GM12892 (cell line): ENCODE results near the gene FIBCD1.

Experiments used
- POLR2A ChIP-seq: IDR thresholded peaks from 2 replicates; pipeline ENCODE4 v1.6.1; 2011; ENCODE audit warnings: low read depth, low read length, control low read depth
- POLR2AphosphoS5 ChIP-seq: IDR thresholded peaks from 2 replicates; pipeline ENCODE4 v1.6.1; 2011; ENCODE audit warnings: low read depth, low read length, control low read depth

DNA sequence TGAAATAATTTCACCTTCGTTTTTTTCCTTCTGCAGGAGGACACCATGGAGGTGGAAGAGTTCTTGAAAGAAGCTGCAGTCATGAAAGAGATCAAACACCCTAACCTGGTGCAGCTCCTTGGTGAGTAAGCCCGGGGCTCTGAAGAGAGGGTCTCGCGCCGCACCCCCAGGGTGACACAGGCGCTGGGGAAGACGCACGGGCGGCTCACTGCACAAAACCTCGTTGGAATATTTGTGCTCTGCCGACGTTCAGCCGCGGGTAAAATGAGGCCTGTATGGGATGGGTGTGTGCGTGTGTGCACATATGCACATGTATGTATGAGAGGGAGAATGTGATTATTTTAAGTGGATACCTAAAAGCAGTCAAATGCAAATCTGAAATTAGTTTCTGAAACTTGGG lies 67.0 kb downstream of the FIBCD1 start:
- TF ChIP-seq POLR2A (no peak), POLR2AphosphoS5 (no peak)
